Esophagus squamous epithelium (tissue), 5 donors: ENCODE results near the gene ARMC9. TPM values are rescaled to one million over a fixed set of nuclear protein-coding genes. Genes with fewer than 3 reads are reported as not detected.
A peak's percentile ranks its signal among the peaks of the same experiment; 100 is the strongest.

Experiments used
- DNase-seq: peaks from one replicate; lab custom pipeline; 2025; lab: John Stamatoyannopoulos, UW
- H3K27ac ChIP-seq, 4 donors: fragments of 200-600 bp; sonication (generic); one replicate each; pipeline ENCODE4 v1.5.1; 2016 to 2019; ENCODE audit warnings: mild to moderate bottlenecking in 1 of 4
- H3K27me3 ChIP-seq, 4 donors: fragments of 200-600 bp; sonication (generic); 1 replicate in 3 of 4; 2 replicates in 1 of 4; pipeline versions ENCODE4 v1.5.1 to v1.6.0; 2017 to 2021; ENCODE audit warnings: antibody characterized with exemption in 1 of 4
- H3K36me3 ChIP-seq, 3 donors: fragments of 200-600 bp; sonication (generic); one replicate each; pipeline ENCODE4 v1.5.1; 2016 to 2019
- H3K4me1 ChIP-seq, 3 donors: fragments of 200-600 bp; sonication (generic); one replicate each; pipeline ENCODE4 v1.5.1; 2017 to 2019
- H3K4me3 ChIP-seq, 4 donors: fragments of 200-600 bp; sonication (generic); 1 replicate in 3 of 4; 2 replicates in 1 of 4; pipeline ENCODE4 v1.5.1; 2016 to 2019; ENCODE audit warnings: mild to moderate bottlenecking in 2 of 4, moderate library complexity in 1 of 4
- H3K9me3 ChIP-seq, 3 donors: fragments of 200-600 bp; sonication (generic); one replicate each; pipeline ENCODE4 v1.5.1; 2016 to 2019
- CTCF ChIP-seq, 6 experiments: fragments of 450-650 bp in 4 of 6; fragments of 200-600 bp in 2 of 6; sonication (generic) in 2 of 6; IDR thresholded peaks; one replicate each; pipeline ENCODE4 v1.5.1; 2016 to 2019; ENCODE audit warnings: antibody characterized with exemption in 6 of 6, mild to moderate bottlenecking in 4 of 6, moderate library complexity in 4 of 6
- POLR2A ChIP-seq, 4 donors: fragments of 450-650 bp; IDR thresholded peaks; one replicate each; pipeline ENCODE4 v1.6.1; 2017; ENCODE audit warnings: antibody characterized with exemption in 4 of 4, mild to moderate bottlenecking in 4 of 4, moderate library complexity in 3 of 4
- WGBS, 2 donors: methylation state at CpG; one replicate each; pipeline ENCODE4 v1.1.5; 2018; 5-methylcytosine and 5-hydroxymethylcytosine counted together
- intact Hi-C: fragments of 100-400 bp; cut with DNase I; formaldehyde crosslinking; loops from one replicate; pipeline ENCODE4 v1.15.0; 2022
- total RNA-seq, 4 donors: library from RNA; depleted of rRNA; stranded (reverse); fragments of >200 nt; gene quantifications; one replicate each; pipeline ENCODE4 v1.1.0, GENCODE V29; 2016
- donor health status: DM: yes; HTN: yes; CAD: no.

Gene ARMC9
- 10 to 100 TPM in 1 of 4 donors, 1 to 10 TPM in 3; 2.1 to 13.9 (median 3.9) TPM for total RNA-seq

GRCh38 chr2:231198291-231199173 lies at the start of gene ARMC9:
TSS of gene ARMC9 (plus strand) at chr2:231198631. CDS start at chr2:231206239, 7,608 bp downstream.
- peaks cover 0 to 5% (median 0%) of the 10 kb centered on the region in 4 donors for H3K27me3 ChIP-seq
- 0 to 2% methylated on average over 5 to 24 of the region's 83 CpGs for WGBS, 2 donors

GRCh38 chr2:231152800-231153557 lies 45.5 kb upstream of the ARMC9 start:
- intact Hi-C loops: no loop called here
- Histone ChIP-seq H3K36me3 (peaks cover 0 to 72% (median 0%) of the 10 kb centered on the region in 3 donors), H3K27ac (no peak overlapping the region), H3K4me3 (no peak overlapping the region), H3K4me1 (no peaks in the 10 kb centered on the region), H3K9me3 (no peaks in the 10 kb centered on the region), H3K27me3 (no peaks in the 10 kb centered on the region)
- TF ChIP-seq CTCF (IDR thresholded peaks at IDR 0.05): no peak
- TF ChIP-seq POLR2A (IDR thresholded peaks at IDR 0.05): no peak
- 87 to 91% methylated on average over 8 of the region's 8 CpGs for WGBS, 2 donors
- DNase-seq: no peak

More at GRCh38 chr2:231198291-231199173, at the start of gene ARMC9:
- Histone ChIP-seq H3K9me3 (no peaks in the 10 kb centered on the region), H3K36me3 (no peaks in the 10 kb centered on the region), H3K4me1 (peaks cover 6 to 33% (median 18%) of the 10 kb centered on the region in 3 donors), H3K27ac (peak within 1 kb of the TSS; percentile 24 to 71 (median 46)), H3K4me3 (peak within 1 kb of the TSS; percentile 54 to 84 (median 76))
- DNase-seq: no peak
- intact Hi-C loops: no loop called here
- TF ChIP-seq CTCF (IDR thresholded peaks at IDR 0.05) (no peak), POLR2A (IDR thresholded peaks at IDR 0.05) (peak in 1 of 4 donors; percentile 32)

GRCh38 chr2:231159306-231159705 lies 39.1 kb upstream of the ARMC9 start:
- intact Hi-C loops: no loop called here
- H3K27ac ChIP-seq: peak overlapping the region in 1 of 4 donors; percentile 7
- DNase-seq: no peak
- TF ChIP-seq POLR2A (IDR thresholded peaks at IDR 0.05) (no peak), CTCF (IDR thresholded peaks at IDR 0.05) (no peak)
- H3K4me3 ChIP-seq: no peak overlapping the region
- no peaks in the 10 kb centered on the region for H3K9me3 ChIP-seq
- H3K27me3 ChIP-seq: no peaks in the 10 kb centered on the region
- peaks cover 0 to 70% (median 0%) of the 10 kb centered on the region in 3 donors for H3K36me3 ChIP-seq
- peaks cover 0 to 27% (median 0%) of the 10 kb centered on the region in 3 donors for H3K4me1 ChIP-seq

- 79 to 99% methylated on average over 3 to 5 of the region's 5 CpGs for WGBS, 2 donors
- intact Hi-C loops: no loop called here
- Histone ChIP-seq H3K27me3 (no peaks in the 10 kb centered on the region), H3K9me3 (no peaks in the 10 kb centered on the region), H3K4me1 (peaks cover 0 to 27% (median 0%) of the 10 kb centered on the region in 3 donors), H3K36me3 (peaks cover 0 to 74% (median under 1%) of the 10 kb centered on the region in 3 donors), H3K27ac (no peak overlapping the region), H3K4me3 (no peak overlapping the region)
- DNase-seq: no peak
- no peak for TF ChIP-seq CTCF (IDR thresholded peaks at IDR 0.05)
- TF ChIP-seq POLR2A (IDR thresholded peaks at IDR 0.05): no peak
Observed at GRCh38 chr2:231160701-231161100, 37.7 kb upstream of the ARMC9 start.
